ENCODE results near the gene FAM53B.

FAM53B gene

GRCh38 chr10:124705817-124706461 is 38.2 kb downstream of the FAM53B start:
- no peak for DNase-seq (ENCODE audit: extremely low read depth, low read depth)
- TF ChIP-seq CTCF (IDR thresholded peaks at IDR 0.05; ENCODE audit: low read depth, low read length), result no peak; the same call in 1 of the 2 replicates

DNA sequence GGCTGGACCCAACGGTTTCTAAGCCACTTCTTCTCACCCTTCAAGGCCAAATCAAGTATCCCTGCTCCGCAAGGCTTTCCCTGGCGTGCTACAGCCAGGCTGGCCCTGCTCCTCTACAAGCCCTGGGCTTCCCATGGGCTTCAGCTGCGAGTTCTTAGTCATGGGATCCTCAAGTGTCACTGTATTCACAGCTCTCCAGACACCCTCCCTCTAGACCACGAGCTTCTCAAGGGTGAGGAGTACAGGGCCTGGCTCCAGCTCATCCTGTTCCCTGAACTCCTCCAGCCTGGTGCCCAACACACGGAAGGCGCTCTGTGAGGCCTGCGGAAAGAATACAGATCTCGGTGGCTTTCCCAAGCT is 38.8 kb downstream of the FAM53B start:
- no peak for TF ChIP-seq CTCF (IDR thresholded peaks at IDR 0.05; ENCODE audit: low read depth, low read length)

GRCh38 chr10:124704428-124705380 is 39.5 kb downstream of the FAM53B start:
- no peak for DNase-seq (ENCODE audit: extremely low read depth, low read depth)
- TF ChIP-seq CTCF (IDR thresholded peaks at IDR 0.05; ENCODE audit: low read depth, low read length), result no peak

More for the DNA sequence above, 38.8 kb downstream of the FAM53B start:
- no peak for DNase-seq (ENCODE audit: extremely low read depth, low read depth)

DNA sequence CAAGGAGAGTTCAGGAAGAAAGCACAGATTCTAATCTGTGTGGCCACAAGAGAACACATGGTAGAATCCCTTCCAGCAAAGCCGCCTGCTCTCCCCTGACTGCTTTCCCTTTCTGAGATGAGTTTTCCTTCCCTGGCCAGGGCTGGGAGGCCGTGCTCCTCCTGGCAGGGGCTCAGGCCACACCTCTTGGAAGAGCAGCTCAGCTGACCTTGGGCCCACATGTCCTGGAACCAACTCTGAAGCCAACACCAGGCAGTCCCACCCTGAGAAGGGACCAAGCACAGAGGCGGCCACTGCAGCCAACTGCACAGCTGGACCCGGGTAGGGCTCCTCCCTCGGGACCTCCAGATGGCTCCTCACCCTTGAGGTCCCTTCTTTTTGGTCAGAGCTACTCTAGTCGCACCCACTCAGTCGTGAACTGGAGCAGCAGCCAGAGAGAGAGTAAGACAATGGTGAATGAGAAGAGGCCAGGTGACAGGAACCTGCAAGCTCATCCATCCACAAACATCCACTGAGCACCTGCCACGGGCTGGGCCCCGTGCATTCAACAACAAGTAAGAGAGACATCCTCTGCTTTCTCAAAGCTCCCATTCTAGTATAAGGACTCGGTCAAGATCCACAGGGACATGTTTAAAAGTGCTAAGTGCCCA is 40.3 kb downstream of the FAM53B start:
- TF ChIP-seq CTCF (IDR thresholded peaks at IDR 0.05; ENCODE audit: low read depth, low read length), result no peak
- DNase-seq (ENCODE audit: extremely low read depth, low read depth), result peak; percentile 32

- no peak for TF ChIP-seq CTCF (IDR thresholded peaks at IDR 0.05; ENCODE audit: low read depth, low read length)
- no peak for DNase-seq (ENCODE audit: extremely low read depth, low read depth)
These were observed 40.8 kb downstream of the FAM53B start for GRCh38 chr10:124703372-124703771.

- no peak for DNase-seq (ENCODE audit: extremely low read depth, low read depth)
- no peak for TF ChIP-seq CTCF (IDR thresholded peaks at IDR 0.05; ENCODE audit: low read depth, low read length)
These were observed 42.1 kb downstream of the FAM53B start for GRCh38 chr10:124701881-124702656.

Measured in AG09319 (cell line).